Stimulated activated CD4-positive, alpha-beta T cell treated with anti-CD3 and anti-CD28 coated beads, Interleukin-4, amount 100 ng/mL, for 48 hours (primary cell): ENCODE results near the gene SMPD4.
A peak's percentile ranks its signal among the peaks of the same experiment; 100 is the strongest.
"Not testable (repeated sequence)": the region's sequence is repeated elsewhere in the genome, so short reads cannot be mapped to it uniquely, and the experiment has no call there.

Source experiments
- DNase-seq, 2 donors: peaks; one replicate each; pipeline ENCODE4 v3.0.0-alpha.2; 2020; ENCODE audit warnings: low read depth in 2 of 2

SMPD4 gene, protein sequence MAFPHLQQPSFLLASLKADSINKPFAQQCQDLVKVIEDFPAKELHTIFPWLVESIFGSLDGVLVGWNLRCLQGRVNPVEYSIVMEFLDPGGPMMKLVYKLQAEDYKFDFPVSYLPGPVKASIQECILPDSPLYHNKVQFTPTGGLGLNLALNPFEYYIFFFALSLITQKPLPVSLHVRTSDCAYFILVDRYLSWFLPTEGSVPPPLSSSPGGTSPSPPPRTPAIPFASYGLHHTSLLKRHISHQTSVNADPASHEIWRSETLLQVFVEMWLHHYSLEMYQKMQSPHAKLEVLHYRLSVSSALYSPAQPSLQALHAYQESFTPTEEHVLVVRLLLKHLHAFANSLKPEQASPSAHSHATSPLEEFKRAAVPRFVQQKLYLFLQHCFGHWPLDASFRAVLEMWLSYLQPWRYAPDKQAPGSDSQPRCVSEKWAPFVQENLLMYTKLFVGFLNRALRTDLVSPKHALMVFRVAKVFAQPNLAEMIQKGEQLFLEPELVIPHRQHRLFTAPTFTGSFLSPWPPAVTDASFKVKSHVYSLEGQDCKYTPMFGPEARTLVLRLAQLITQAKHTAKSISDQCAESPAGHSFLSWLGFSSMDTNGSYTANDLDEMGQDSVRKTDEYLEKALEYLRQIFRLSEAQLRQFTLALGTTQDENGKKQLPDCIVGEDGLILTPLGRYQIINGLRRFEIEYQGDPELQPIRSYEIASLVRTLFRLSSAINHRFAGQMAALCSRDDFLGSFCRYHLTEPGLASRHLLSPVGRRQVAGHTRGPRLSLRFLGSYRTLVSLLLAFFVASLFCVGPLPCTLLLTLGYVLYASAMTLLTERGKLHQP

DNA sequence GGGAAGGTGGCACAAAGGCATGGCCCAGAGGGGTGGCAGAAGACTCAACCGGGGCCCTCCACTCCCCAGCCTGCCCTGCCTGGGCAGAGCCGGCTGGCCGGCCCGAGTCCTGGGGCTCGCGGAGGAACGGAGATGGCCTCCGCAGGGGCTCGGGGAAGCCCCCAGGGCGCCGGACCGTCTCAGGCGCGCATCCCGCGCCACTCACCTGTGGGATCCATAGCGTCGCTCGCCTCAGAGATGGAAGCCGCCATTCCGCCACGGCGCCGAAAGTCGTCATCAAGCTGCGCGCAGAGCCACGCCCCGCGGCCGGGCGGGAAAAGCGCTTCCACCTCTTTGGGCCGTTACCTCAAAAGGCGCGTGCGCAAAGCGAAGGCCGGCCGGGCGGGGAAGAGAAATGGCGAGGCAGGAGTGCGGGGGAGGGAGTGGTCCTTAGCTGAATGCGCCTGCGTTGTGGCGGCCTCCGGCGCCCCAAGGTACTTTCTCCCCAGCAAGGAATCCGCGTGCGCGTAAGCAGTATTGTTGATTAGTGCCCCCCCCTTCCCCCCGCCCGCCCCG lies at the start of gene SMPD4:
Gene SMPD4 (minus strand): TSS at position 278 of the 555 bp plus-strand sequence. CDS start 5,010 bp downstream, outside the sequence.
- peak; percentile 96 for DNase-seq

DNA sequence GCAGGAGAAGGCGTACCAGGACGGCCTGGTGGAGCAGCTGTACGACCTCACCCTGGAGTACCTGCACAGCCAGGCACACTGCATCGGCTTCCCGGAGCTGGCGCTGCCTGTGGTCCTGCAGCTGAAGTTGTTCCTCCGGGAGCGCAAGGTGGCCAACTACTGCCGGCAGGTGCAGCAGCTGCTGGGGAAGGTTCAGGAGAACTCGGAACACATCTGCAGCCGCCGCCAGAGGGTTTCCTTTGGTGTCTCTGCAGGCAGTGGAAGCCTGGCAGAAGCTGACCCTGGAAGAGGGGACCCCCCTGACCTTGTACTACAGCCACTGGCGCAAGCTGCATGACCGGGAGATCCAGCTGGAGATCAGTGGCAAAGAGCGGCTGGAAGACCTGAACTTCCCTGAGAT lies 49.5 kb upstream of the SMPD4 start:
- DNase-seq: not testable (repeated sequence)

DNA sequence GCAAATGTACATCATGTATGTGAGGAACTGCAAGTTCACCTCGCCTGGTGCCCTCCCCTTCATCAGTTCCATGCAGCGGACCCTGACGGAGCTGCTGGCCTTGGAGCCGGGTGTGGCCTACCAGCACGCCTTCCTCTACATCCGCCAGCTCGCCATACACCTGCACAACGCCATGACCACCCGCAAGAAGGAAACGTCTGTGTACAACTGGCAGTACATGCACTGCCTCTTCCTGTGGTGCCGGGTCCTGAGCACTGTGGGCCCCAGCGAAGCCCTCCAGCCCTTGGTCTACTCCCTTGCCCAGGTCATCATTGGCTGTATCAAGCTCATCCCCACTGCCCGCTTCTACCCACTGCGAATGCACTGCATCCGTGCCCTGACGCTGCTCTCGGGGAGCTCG lies 49.0 kb upstream of the SMPD4 start:
- DNase-seq: not testable (repeated sequence)

DNA sequence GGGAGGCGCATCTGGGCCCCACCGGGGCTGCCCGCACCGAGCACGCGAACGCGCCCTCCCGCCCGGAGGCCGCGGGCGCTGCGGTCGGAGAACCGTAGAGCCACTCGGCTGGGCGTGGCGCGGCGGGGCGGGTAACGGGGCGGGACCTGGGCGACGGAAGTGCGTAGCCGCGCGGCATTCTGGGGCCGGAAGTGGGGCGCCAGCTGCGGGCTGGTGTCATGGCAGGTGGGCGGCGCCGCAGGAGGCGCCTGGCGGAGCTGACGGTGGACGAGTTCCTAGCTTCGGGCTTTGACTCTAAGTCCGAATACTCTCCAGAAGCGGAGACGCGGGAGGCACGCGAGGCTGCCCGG lies 47.7 kb upstream of the SMPD4 start:
- peak; percentile 7 to 11 for DNase-seq

DNA sequence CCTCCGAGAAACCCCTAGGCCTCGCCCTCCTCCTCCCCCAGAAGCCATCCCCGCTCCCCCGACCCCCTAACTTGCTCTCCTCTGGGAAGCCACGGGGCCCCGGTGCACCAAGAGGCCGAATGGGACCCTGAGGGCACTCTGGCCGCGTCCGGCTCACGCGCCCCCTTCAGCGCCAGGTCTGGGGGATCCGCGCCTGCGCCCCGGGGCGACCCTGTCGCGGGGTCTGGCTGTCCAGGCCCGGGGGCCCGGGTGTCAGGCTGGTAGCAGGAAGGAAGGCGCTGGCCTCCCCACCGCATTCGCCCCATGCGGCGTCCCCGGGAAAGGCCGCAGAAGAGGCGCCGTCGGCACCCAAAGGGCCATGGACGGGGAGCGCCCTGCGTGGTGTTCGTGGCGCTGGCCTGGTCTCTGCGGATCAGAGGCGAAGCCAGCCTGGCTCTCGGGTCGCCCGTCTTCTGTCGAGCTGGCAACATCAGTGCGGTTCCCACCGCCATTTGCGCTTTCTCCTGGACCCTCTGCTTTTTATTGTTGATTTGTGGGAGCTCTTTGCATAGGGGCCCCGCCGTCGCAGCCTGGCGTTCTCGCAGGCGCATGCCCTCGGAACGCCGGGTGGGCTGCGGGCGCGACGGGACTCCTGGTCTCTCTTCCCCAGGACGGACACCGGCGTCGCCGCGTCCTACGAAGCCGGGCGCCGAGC lies 47.2 kb upstream of the SMPD4 start:
- not testable (repeated sequence) for DNase-seq

DNA sequence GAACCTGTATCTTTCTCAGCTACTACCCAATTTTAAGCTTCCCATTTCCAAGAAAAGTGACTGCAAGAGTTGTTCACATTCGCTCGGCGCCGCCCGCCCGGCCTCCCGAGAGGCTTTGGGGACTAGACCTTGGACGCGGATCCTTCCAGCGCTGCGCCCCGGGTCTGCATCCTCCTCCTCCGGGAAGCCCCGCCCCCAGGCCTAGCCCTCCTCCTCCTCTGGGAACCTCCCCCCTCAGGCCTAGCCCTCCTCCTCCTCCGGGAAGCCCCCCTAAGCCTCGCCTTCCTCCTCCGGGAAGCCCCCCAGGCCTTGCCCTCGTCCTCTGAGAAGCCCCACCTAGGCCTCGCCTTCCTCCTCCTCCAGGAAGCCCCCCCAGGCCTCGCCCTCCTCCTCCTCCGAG lies 46.6 kb upstream of the SMPD4 start:
- DNase-seq: not testable (repeated sequence)

DNA sequence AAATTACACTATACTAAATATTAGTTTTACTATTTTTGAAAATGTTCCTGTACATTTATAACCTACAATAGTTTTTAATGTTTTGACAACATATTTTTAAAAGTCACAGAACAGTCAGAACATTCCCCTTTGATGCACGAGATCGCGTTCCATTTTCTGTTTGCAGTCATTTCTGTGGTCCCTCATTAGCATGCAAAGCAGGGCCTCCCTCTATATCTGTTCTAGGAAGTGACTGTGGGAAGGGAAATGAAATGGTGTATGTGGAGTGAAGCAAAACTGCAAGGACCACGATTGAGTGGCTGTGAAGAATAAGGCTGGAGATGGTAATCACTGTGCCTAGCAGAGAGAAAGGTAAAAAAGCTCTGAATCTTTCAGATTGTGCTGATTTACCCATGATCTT lies 41.1 kb upstream of the SMPD4 start:
- not testable (repeated sequence) for DNase-seq

DNA sequence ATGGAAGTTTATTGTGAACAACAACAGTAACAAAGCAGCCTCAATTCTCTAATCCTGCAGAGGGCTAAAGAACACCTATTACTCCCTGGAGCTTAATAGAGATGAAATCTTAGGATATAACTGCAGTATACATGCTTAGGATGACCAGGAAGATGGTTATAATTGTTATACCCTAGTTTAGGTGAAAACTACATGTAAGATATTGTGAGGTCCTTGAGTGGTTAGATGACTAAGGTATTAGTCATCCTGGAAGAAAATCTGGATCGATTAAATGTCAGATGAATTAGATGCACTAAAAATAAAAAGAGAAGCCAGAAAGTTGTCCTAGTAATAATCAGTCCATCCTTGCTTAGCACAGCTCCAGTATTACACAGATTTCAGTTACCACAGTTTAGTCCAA lies 39.1 kb upstream of the SMPD4 start:
- DNase-seq: not testable (repeated sequence)

DNA sequence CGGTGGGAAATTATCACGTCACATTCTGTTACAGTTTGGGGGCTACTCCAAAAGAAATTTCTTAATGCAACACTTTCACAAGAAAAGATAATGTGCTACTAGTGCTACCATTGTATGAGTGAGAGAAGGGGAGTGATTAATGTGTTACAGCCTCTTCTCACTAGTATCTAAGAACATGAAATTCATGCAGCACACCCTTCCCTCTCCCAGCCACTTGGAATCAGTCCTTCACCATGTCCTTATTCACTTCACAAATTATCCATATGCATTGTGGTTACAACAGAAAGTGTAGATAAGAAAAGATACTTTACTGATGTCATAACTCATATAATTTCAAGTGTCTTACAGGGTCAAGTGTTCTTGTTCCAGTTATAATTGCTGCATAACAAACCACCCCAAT lies 37.7 kb upstream of the SMPD4 start:
- not testable (repeated sequence) for DNase-seq

DNA sequence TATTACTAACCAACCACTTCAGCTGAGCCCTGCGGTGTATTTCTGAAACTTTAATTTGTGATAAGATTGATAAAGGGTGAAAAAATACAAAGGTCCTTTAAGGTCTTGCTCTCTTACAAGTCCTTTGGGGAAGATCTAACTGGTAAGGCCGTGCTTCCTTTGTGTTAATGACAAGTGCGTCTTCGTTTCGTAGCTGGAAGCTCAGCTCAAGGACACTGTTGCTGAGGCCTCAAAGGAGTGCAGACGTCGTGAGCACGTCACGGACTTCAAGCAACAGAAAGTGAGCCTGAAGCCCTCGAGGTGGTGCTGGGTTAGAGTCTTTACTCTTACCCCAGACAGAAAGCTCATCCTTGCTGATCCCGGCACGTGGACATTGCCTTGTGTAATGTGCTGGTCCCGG lies 25.6 kb upstream of the SMPD4 start:
- not testable (repeated sequence) for DNase-seq

DNA sequence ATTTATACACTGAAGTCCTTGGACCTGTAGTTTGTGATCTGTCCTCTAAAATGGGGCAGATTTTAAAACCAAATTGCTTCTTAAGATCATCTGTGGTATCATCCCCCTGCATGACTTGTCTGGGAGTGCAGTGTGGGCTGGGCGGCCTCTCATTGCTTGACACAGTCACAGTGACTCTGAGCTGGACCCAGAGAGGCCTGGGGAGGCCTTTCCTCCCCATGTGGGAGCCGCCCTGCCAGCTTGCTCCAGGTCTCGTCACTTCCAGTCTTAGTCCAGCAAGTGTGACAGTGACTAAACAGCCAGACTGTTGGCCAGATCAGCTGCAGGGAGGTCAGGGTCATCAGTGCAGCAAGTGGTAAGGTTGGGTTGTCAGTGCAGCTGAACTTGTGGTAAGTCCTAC lies 21.7 kb upstream of the SMPD4 start:
- DNase-seq: not testable (repeated sequence)

DNA sequence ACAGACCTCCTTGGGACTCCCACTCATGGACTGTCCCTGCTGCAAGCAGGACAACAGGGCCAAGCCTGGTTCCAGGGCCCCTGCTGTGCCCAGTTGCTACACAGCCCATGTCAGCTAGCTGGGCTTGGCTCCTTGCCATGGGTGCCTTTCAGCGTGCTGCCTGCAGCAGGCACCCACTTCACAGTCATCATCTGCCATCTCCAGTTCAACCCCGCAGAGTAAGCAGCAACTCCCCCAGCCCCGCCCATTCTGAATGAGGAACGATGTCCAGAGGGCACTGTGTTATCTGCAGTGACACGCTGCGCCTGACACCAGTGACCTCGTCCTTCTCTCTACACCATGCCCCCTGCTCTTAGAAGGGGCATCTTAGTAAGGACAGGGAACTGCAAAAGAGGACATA lies 21.1 kb upstream of the SMPD4 start:
- not testable (repeated sequence) for DNase-seq

DNA sequence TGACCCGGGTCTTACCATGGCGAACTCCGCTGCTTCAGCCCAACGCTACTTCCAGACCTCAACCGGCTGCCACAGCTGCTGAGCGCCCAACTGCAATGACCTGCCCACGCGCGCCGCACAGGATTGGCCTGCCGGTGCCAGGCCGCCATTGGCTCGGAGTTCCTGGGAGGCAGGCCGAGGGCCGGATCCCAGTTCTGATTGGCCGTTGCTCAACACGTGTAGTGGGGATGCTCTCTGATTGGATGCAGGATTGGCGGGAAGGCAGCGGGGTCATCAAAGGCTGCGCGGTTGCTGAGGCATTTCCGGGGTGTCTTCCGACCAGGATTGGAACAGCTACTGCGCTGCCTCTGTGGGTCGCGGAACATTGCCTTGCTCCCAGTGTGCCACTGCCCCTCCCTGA lies 16.9 kb upstream of the SMPD4 start, which contains the start of gene TUBA3E:
Gene TUBA3E (minus strand): TSS at position 97 of the 400 bp plus-strand sequence. CDS start 79 bp downstream, at position 18.
- no peak for DNase-seq

DNA sequence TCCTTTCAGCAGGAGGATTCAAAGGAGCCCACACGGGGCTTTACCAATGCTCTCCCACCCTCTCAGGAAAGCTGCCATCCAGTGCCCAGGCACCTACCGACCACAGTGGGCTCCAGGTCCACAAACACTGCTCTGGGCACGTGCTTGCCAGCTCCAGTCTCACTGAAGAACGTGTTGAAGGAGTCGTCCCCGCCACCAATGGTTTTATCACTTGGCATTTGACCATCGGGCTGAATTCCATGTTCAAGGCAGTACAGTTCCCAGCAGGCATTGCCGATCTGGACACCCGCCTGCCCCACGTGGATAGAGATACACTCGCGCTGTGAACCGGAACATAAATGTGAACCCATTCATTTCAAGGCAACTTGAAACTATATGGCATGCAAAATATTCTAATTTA lies 14.7 kb upstream of the SMPD4 start:
- not testable (repeated sequence) for DNase-seq

DNA sequence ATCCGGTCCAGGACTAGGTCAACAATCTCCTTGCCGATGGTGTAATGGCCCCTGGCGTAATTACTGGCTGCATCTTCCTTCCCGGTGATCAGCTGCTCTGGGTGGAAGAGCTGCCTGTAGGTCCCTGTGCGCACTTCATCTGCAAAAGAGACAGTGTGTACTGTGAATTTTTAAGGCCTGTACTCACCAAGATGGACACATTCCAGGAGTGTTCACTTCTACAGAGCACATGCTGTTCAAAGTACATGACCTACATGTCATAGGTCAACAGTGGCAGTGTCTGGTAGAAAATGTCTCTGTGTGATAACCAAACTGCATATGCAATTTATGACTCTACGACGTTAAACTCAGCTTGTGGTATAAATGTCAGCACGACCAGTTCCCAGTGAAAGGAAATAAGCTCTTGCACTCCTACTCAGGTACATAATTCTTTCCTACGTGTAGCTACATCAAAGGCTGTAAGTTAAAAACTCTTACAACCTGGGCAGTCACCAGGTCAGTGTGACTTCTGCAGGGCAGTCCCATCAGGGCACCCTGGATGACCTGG lies 13.8 kb upstream of the SMPD4 start:
- not testable (repeated sequence) for DNase-seq

DNA sequence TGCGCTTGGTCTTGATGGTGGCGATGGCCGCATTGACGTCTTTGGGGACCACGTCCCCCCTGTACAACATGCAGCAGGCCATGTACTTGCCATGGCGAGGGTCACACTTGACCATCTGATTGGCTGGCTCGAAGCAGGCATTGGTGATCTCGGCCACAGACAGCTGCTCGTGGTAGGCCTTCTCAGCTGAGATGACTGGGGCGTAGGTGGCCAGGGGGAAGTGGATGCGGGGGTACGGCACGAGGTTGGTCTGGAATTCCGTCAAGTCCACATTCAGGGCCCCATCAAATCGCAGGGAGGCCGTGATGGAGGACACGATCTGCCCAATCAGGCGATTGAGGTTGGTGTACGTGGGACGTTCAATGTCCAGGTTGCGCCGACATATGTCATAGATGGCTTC lies 12.4 kb upstream of the SMPD4 start:
- DNase-seq: not testable (repeated sequence)

DNA sequence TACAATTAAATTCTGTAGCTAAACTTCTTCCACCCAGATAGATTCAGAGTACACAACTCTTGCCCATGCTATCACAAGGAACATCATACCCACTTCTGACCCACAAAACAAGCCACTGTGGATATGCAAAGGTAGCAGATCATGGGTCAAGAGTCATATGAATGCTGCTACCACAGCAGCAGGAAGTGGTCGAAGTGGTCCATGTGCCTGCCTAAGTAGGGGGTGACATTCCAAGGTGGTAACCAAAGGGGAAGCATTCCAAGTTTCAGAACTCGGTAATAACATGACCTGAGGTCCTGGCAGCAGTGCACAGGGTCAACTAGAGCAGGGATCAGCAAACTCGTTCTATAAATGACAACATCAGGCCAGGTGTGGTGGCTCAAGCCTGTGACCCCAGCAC lies 11.0 kb upstream of the SMPD4 start:
- DNase-seq: not testable (repeated sequence)

DNA sequence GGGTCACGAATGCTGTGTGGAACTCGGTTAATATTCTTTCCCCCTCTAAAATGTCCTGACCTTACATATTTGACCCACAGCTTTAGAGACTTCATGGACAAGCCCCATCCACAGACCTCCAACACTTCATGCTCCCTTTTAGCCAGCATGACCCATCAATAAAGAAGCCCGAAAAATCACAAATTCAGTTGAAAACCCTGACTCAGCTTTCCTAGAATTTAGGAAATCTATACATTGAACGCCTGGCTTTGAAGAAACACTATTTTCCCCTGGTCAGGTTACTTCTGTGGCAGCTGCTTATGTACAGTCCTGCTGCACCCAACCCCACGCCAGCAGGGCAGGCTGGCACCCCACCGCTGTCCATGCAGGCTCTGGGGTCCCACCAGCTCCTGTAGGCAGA lies 9.9 kb upstream of the SMPD4 start:
- DNase-seq: not testable (repeated sequence)

DNA sequence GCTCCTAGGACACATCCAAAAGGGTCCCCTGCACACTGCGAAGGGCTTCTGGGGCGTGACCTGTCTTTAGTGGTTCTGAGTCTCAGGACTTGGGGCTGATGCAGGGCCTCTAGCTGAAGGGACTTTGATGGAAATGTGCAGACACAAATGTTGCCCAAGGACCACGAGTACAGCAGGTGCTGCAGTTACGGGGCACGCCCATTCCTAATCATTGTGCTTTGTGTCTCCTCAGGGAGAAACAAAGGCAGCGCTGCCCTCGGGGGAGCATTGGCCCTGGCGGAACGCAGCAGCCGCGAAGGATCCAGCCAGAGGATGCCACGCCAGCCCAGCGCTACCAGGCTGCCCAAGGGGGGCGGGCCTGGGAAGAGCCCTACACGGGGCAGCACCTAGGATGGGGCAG lies 8.8 kb upstream of the SMPD4 start:
- no peak for DNase-seq

DNA sequence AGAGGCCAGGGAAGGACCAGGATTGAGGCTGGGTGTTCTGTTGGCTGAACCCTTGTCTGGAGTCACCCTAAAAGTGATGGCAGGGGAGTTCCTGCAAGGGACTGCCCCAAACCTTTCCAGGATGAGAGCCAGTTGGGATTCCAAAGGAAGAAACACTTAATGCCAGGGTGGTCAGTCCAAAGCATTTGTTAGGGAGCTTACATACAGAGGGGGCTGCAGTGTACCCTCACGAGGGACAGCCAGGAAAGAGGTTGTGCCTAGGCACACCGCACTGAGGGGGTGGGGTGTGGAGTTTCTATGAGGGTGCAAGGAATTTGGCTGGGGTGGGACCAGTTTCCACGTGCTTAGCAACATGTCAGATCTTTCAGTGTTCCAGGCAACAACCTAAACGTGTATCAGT lies 7.6 kb upstream of the SMPD4 start:
- DNase-seq: not testable (repeated sequence)
